ENCODE measurements around the gene C9orf43. TPM values are rescaled to one million over a fixed set of nuclear protein-coding genes. Genes with fewer than 3 reads are reported as not detected.

The C9orf43 gene
- total RNA-seq, 3 donors from 2014 or later: 0.20 to 0.55 TPM; not detected in 1

DNA sequence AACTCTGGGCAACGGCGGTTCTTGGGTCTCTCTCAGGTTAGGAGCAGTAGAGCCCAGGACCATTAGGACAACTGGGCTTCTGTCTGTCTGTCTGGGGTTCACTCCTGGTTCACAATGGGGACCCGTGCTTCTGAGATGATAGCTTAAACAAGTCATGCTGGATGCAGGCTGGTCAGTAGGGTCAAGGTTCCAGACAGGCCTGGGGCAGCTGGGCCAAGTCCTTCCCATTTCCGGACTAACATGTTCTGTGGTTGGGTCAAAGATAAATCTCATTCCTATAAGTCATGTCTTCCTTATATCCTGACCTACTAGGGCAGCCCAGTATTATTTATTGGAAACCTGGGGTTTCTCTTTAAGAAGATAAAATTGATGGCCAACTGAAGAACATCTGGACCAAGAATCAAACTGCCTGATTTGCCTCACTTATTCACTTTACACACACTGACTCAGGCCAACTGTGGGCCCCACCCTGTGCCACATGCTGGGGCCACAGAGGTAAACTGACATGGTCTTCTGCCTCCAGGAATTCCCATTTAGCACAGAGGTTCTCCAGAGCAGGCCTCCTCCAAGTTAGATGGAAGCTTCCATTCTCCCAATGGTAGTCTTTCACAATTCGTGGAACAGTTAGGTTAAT is 42.1 kb upstream of the C9orf43 start:
- H3K9me3 ChIP-seq: no peaks in the 10 kb centered on the region
- intact Hi-C loops (cut with DNase I, micrococcal nuclease): no loop called here

DNA sequence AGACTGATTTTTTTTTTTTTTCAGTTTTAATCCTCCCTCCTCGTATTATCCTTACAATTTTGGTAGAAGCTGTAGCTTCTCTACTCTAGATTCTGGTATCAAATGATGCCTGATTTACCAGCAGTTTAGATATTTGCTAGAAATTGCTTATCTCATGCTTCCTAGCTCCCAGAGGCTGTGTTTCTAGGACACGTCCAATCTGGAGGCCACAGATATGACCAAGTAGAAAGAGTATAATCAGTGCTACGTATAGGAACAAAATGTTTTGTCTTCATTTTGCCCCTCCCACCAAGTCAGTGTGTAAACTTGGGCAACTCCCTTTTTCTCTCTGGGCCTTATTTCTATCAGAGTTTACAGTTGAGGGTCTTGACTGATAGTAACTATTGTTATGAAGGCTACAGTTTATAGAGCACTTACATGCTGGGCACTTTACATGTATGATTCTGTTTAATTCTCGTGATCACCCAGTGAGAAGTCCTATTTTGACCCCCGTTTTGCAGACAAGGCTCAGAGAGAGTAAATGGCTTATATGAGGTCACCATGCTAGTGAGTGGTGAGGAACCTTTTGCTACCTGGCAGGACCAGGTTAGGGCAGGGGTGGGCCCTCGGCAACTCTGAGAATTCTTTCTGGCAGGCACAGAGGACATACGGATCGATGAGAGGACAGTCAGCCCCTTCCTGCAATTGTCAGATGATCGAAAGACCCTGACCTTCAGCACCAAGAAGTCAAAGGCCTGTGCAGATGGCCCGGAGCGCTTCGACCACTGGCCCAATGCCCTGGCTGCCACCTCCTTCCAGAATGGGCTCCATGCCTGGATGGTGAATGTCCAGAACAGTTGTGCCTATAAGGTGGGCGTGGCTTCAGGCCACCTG is 41.3 kb upstream of the C9orf43 start:
- TF ChIP-seq, protein P1, sequence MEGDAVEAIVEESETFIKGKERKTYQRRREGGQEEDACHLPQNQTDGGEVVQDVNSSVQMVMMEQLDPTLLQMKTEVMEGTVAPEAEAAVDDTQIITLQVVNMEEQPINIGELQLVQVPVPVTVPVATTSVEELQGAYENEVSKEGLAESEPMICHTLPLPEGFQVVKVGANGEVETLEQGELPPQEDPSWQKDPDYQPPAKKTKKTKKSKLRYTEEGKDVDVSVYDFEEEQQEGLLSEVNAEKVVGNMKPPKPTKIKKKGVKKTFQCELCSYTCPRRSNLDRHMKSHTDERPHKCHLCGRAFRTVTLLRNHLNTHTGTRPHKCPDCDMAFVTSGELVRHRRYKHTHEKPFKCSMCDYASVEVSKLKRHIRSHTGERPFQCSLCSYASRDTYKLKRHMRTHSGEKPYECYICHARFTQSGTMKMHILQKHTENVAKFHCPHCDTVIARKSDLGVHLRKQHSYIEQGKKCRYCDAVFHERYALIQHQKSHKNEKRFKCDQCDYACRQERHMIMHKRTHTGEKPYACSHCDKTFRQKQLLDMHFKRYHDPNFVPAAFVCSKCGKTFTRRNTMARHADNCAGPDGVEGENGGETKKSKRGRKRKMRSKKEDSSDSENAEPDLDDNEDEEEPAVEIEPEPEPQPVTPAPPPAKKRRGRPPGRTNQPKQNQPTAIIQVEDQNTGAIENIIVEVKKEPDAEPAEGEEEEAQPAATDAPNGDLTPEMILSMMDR (IDR thresholded peaks at IDR 0.05): no peak
- DNase-seq (no peak), ATAC-seq (no peak)
- no peak overlapping the region for H3K4me3 ChIP-seq
- intact Hi-C loops (cut with DNase I, micrococcal nuclease): no loop called here
- H3K36me3 ChIP-seq (ENCODE audit: low read depth): peaks cover 3% of the 10 kb centered on the region
- no peaks in the 10 kb centered on the region for H3K9me3 ChIP-seq
- peaks cover 4% of the 10 kb centered on the region for H3K4me1 ChIP-seq (ENCODE audit: low read depth)

More for the DNA sequence above, 42.1 kb upstream of the C9orf43 start:
- ATAC-seq: no peak
- TF ChIP-seq, protein P1 (IDR thresholded peaks at IDR 0.05): no peak
- DNase-seq: no peak
- no peaks in the 10 kb centered on the region for H3K36me3 ChIP-seq (ENCODE audit: low read depth)
- no peak overlapping the region for H3K4me3 ChIP-seq
- no peaks in the 10 kb centered on the region for H3K4me1 ChIP-seq (ENCODE audit: low read depth)

DNA sequence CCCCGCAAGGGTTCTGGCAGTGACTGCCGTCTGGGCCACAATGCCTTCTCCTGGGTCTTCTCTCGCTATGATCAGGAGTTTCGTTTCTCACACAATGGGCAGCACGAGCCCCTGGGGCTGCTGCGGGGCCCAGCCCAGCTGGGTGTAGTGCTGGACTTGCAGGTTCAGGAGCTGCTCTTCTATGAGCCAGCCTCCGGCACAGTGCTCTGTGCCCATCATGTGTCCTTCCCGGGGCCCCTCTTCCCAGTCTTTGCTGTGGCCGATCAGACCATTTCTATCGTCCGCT is 40.7 kb upstream of the C9orf43 start:
- TF ChIP-seq, protein P1 (IDR thresholded peaks at IDR 0.05): no peak
- no peak for ATAC-seq
- H3K4me3 ChIP-seq: no peak overlapping the region
- peaks cover 4% of the 10 kb centered on the region for H3K4me1 ChIP-seq (ENCODE audit: low read depth)
- H3K9me3 ChIP-seq: no peaks in the 10 kb centered on the region
- intact Hi-C loops (cut with DNase I, micrococcal nuclease): no loop called here
- peaks cover 8% of the 10 kb centered on the region for H3K36me3 ChIP-seq (ENCODE audit: low read depth)
- DNase-seq: no peak

DNA sequence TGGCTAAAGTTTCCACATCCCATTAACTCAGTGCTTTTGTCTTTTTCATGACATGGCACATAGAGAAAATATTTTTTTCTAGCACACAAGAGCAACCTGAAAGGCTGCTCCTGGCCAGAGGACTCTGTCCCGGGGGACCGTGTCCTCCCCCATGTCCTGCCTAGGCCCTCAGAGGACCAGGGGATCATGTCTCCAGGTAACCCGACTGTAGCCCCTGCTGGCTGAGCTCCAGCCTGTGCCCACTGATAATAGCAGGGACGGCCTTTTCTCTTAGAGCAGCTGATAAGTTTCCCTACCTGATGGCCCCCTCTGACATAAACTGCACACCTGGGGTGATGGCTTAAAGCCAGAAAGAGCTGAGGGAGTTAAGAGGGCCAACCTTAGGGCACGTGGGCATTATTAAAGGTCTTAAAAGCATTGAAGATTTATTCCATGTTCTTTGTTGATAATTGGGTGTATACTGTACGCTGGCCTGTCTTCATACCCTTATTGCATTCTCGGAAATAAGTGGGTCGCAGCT is 39.7 kb upstream of the C9orf43 start:
- ATAC-seq (no peak), DNase-seq (no peak)
- TF ChIP-seq, protein P1 (IDR thresholded peaks at IDR 0.05): no peak
- H3K4me1 ChIP-seq (ENCODE audit: low read depth): peaks cover 10% of the 10 kb centered on the region
- intact Hi-C loops (cut with DNase I, micrococcal nuclease): no loop called here
- H3K9me3 ChIP-seq: no peaks in the 10 kb centered on the region
- no peak overlapping the region for H3K4me3 ChIP-seq
- H3K36me3 ChIP-seq (ENCODE audit: low read depth): peaks cover 9% of the 10 kb centered on the region

DNA sequence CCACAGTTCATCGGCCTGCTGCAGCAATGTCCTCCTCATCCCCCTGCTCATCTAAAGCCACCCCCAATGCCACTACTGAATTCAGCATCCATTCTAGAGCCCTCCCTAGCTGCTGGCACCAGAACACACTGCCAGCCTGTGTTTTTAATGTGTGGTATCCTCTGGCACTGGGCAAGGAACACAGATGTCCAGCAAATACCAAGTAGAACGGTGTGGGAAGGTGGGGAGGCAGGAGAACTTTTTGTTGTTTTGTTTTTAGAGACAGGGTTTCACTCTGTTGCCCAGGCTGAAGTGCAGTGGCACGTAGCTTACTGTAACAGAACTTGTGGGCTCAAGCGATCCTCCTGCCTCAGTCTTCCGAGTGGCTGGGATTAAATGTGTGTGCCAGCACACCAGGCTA is 38.5 kb upstream of the C9orf43 start:
- Histone ChIP-seq H3K9me3 (no peaks in the 10 kb centered on the region), H3K36me3 (ENCODE audit: low read depth) (peaks cover 9% of the 10 kb centered on the region), H3K4me3 (no peak overlapping the region), H3K4me1 (ENCODE audit: low read depth) (peaks cover 10% of the 10 kb centered on the region)
- no peak for ATAC-seq
- no peak for DNase-seq
- intact Hi-C loops (cut with DNase I, micrococcal nuclease): no loop called here
- TF ChIP-seq, protein P1 (IDR thresholded peaks at IDR 0.05): no peak
